GM23248 (cell line): ENCODE data around the gene BTNL9.

Source experiments
- EZH2 ChIP-seq: fragments of 200-600 bp; sonication (generic); IDR thresholded peaks from 2 replicates; pipeline ENCODE4 v1.6.1; 2018; ENCODE audit warnings: antibody characterized with exemption, mild to moderate bottlenecking; ENCODE audit not compliant: insufficient read depth, poor library complexity, severe bottlenecking
- EZH2phosphoT487 ChIP-seq: fragments of 200-600 bp; sonication (generic); IDR thresholded peaks from 2 replicates; pipeline ENCODE4 v1.6.1; 2018; ENCODE audit warnings: antibody characterized with exemption, moderate library complexity, mild to moderate bottlenecking, low read depth; ENCODE audit not compliant: insufficient read depth

DNA sequence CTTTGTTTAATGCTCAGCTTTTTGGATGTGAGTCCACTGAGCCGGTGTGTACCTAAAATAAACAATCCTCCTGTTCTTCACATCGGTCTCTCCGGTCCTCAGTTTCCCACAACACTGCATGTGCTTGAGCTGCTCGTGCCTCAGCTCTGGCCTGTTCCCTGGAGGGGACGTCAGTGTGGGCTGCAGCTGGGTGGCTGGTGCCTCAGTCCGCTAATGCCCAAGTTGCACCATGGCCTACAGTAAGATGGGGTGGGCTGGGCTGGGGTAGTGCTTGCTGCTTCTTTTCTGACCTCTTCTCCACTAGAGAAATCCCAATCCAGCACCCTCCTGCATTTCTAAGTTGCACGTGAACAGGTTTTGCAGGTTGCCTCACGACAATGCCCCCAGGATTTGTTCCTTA is 595 bp upstream of the BTNL9 start:
- no peak for TF ChIP-seq EZH2
- no peak for TF ChIP-seq EZH2phosphoT487
